IMR-90 (cell line): ENCODE measurements around the gene GCLC. TPM values are rescaled to one million over a fixed set of nuclear protein-coding genes. Genes with fewer than 3 reads are reported as not detected.

Experiments used
- ATAC-seq: fragments of 200-7000 bp; cut with Tn5 transposase; 2 replicates; pipeline ENCODE4 v1.9.1; 2020; ENCODE audit warnings: low read depth, mild to moderate bottlenecking, moderate library complexity
- BruUV-seq: library from RNA; stranded (reverse); fragments of 400-500 nt; replicated peaks from 2 replicates; lab custom pipeline; 2021; lab: Mats Ljungman, UMichigan
- CTCF ChIA-PET: fragments of 300-600 bp; formaldehyde crosslinking; extraction: SDS; loops from one replicate; lab custom pipeline; 2021; ENCODE audit warnings: antibody characterized with exemption; lab: Yijun Ruan, JAX
- POLR2A ChIA-PET: fragments of 300-600 bp; sonication (Branson Sonifier 250); formaldehyde crosslinking; loops from one replicate; lab custom pipeline; 2022; ENCODE audit warnings: antibody characterized with exemption; ENCODE audit not compliant: unreplicated experiment; lab: Charles Lee
- DNase-seq: peaks from one replicate; pipeline ENCODE4 v3.0.0; 2013
- H2AFZ ChIP-seq: replicated peaks from 2 replicates; pipeline ENCODE3; 2013; ENCODE audit warnings: low read length, mild to moderate bottlenecking; ENCODE audit not compliant: poor library complexity
- H2AK5ac ChIP-seq: 2 replicates; pipeline ENCODE4 v1.6.1; 2013; ENCODE audit warnings: low read depth, low read length, inconsistent platforms
- H2AK9ac ChIP-seq: replicated peaks from 2 replicates; pipeline ENCODE3; 2013; ENCODE audit warnings: mild to moderate bottlenecking, low read depth, low read length, moderate library complexity; ENCODE audit not compliant: poor library complexity
- H2BK120ac ChIP-seq: 2 replicates; pipeline ENCODE4 v1.6.1; 2013; ENCODE audit warnings: low read depth, low read length, inconsistent platforms
- H2BK15ac ChIP-seq: 3 replicates; pipeline ENCODE4 v1.6.1; 2013; ENCODE audit warnings: low read depth, low read length, inconsistent platforms
- H2BK20ac ChIP-seq: 2 replicates; pipeline ENCODE4 v1.6.1; 2013; ENCODE audit warnings: low read depth, mild to moderate bottlenecking, inconsistent platforms, low read length, moderate library complexity
- H2BK5ac ChIP-seq: 2 replicates; pipeline ENCODE4 v1.6.1; 2013; ENCODE audit warnings: mild to moderate bottlenecking, low read depth, low read length, inconsistent platforms; ENCODE audit not compliant: poor library complexity, severe bottlenecking
- H3K14ac ChIP-seq: replicated peaks from 2 replicates; pipeline ENCODE4 v1.6.1; 2013; ENCODE audit warnings: low read depth, low read length, inconsistent platforms
- H3K18ac ChIP-seq: 2 replicates; pipeline ENCODE4 v1.6.1; 2013; ENCODE audit warnings: low read depth, low read length, control low read depth
- H3K23ac ChIP-seq: 2 replicates; pipeline ENCODE4 v1.6.1; 2013; ENCODE audit warnings: low read depth, low read length, inconsistent platforms
- H3K27ac ChIP-seq: 2 replicates; pipeline ENCODE4 v1.5.1; 2013; ENCODE audit warnings: mild to moderate bottlenecking, control low read depth, low read length; ENCODE audit not compliant: insufficient read depth
- H3K27me3 ChIP-seq: 2 replicates; pipeline ENCODE4 v1.6.1; 2013; ENCODE audit warnings: low read length; ENCODE audit not compliant: control insufficient read depth, insufficient read depth
- H3K36me3 ChIP-seq: 2 replicates; pipeline ENCODE4 v1.6.1; 2013; ENCODE audit warnings: low read length, mixed read lengths; ENCODE audit not compliant: control insufficient read depth, insufficient read depth
- H3K4ac ChIP-seq: 2 replicates; pipeline ENCODE4 v1.6.1; 2013; ENCODE audit warnings: low read depth, low read length, inconsistent platforms
- H3K4me1 ChIP-seq: 2 replicates; pipeline ENCODE4 v1.6.1; 2013; ENCODE audit warnings: low read length, mixed read lengths; ENCODE audit not compliant: control insufficient read depth, insufficient read depth
- H3K4me2 ChIP-seq: 2 replicates; pipeline ENCODE4 v1.6.1; 2013; ENCODE audit warnings: low read depth, mild to moderate bottlenecking, control low read depth, low read length, moderate library complexity
- H3K4me3 ChIP-seq: 2 replicates; pipeline ENCODE4 v1.5.1; 2013; ENCODE audit warnings: low read depth, mild to moderate bottlenecking, control low read depth, low read length, moderate library complexity; ENCODE audit not compliant: insufficient read depth
- H3K56ac ChIP-seq: 2 replicates; pipeline ENCODE4 v1.6.1; 2013; ENCODE audit warnings: low read length, inconsistent platforms; ENCODE audit not compliant: insufficient read depth; ENCODE audit errors: extremely low read depth
- H3K79me1 ChIP-seq, 2 experiments: 2 replicates each; pipeline ENCODE4 v1.6.1; 2013; ENCODE audit warnings: low read length in 2 of 2, inconsistent platforms in 1 of 2, low read depth in 1 of 2
- H3K9ac ChIP-seq: 2 replicates; pipeline ENCODE4 v1.6.1; 2013; ENCODE audit warnings: low read depth, low read length, control low read depth
- H3K9me1 ChIP-seq: 2 replicates; pipeline ENCODE4 v1.6.1; 2013; ENCODE audit warnings: low read length, inconsistent platforms; ENCODE audit not compliant: insufficient read depth
- H3K9me3 ChIP-seq: 2 replicates; pipeline ENCODE4 v1.6.1; 2013; ENCODE audit warnings: low read length; ENCODE audit not compliant: control insufficient read depth, insufficient read depth
- H4K20me1 ChIP-seq: 2 replicates; pipeline ENCODE4 v1.6.1; 2013; ENCODE audit warnings: low read length, inconsistent platforms; ENCODE audit not compliant: insufficient read depth
- H4K5ac ChIP-seq: 2 replicates; pipeline ENCODE4 v1.6.1; 2013; ENCODE audit warnings: mild to moderate bottlenecking, low read depth, low read length, control low read depth
- H4K8ac ChIP-seq, 2 experiments: 2 replicates each; pipeline ENCODE4 v1.6.1; 2013; ENCODE audit warnings: low read depth in 2 of 2, low read length in 2 of 2, control low read depth in 1 of 2, inconsistent platforms in 1 of 2
- H4K91ac ChIP-seq: 2 replicates; pipeline ENCODE4 v1.6.1; 2013; ENCODE audit warnings: low read depth, low read length, inconsistent platforms; ENCODE audit not compliant: insufficient read depth
- CHD1 ChIP-seq: IDR thresholded peaks from 2 replicates; pipeline ENCODE4 v1.6.1; 2012; ENCODE audit warnings: low read depth, low read length, improper control_type of control experiment
- FOS ChIP-seq: fragments of 150-350 bp; IDR thresholded peaks from 2 replicates; pipeline ENCODE4 v1.6.1; 2016; ENCODE audit warnings: low read depth, low read length
- MXI1 ChIP-seq: IDR thresholded peaks from 2 replicates; pipeline ENCODE4 v1.6.1; 2012; ENCODE audit warnings: low read depth, mild to moderate bottlenecking, low read length, moderate library complexity, borderline replicate concordance
- RAD21 ChIP-seq: IDR thresholded peaks from 2 replicates; pipeline ENCODE4 v1.6.1; 2012; ENCODE audit warnings: low read length, improper control_type of control experiment
- WGBS, 2 experiments: methylation state at CpG; one replicate each; pipeline versions ENCODE4 v1.1.5 to v1.1.7; 2013; ENCODE audit warnings: missing lambda C conversion rate in 2 of 2; ENCODE audit not compliant: insufficient read length in 1 of 2; ENCODE audit errors: extremely low coverage in 2 of 2; 5-methylcytosine and 5-hydroxymethylcytosine counted together
- dilution Hi-C: fragments of 300-500 bp; cut with HindIII; formaldehyde crosslinking; loops from one replicate; pipeline ENCODE4 v1.14.3; 2018; ENCODE audit warnings: low sequenced_read_pairs; ENCODE audit not compliant: unreplicated experiment
- in situ Hi-C: fragments of 300-500 bp; cut with MboI; formaldehyde crosslinking; loops from 3 replicates; pipeline ENCODE4 v1.14.3; 2019; ENCODE audit warnings: low sequenced_read_pairs, inconsistent platforms, mixed read lengths
- intact Hi-C: fragments of 100-400 bp; cut with micrococcal nuclease; formaldehyde crosslinking; loops from 2 replicates; pipeline ENCODE4 v1.10.0; 2022
- polyA plus RNA-seq, 3 experiments: library from polyadenylated mRNA; depleted of rRNA; stranded (reverse); fragments of >200 nt; gene quantifications; 2 replicates each; pipeline ENCODE4 v1.2.3, GENCODE V29; 2012; ENCODE audit warnings: low replicate concordance in 1 of 3
- total RNA-seq: library from RNA; depleted of rRNA; stranded (reverse); fragments of >200 nt; gene quantifications from 2 replicates; pipeline ENCODE4 v1.2.3, GENCODE V29; 2012

GCLC gene
- total and polyA plus RNA-seq, 2 of the 4 experiments (the other 2 are of a cell fraction): 14.2 to 24.2 TPM

- dilution Hi-C loops: no loop called here
- ATAC-seq (no peak), DNase-seq (no peak)
These were observed 58.2 kb downstream of the GCLC start for GRCh38 chr6:53486679-53487078.

More at GRCh38 chr6:53486679-53487078, 58.2 kb downstream of the GCLC start:
- H3K27ac ChIP-seq: no peak overlapping the region
- no peak overlapping the region for H4K5ac ChIP-seq
- peaks cover 17% of the 10 kb centered on the region for H3K27me3 ChIP-seq
- WGBS, 2 experiments: 71% methylated on average over 1 of the region's 3 CpGs; no CpG with 5 or more reads in 1 of the 2 experiments
- no peak overlapping the region for H3K18ac ChIP-seq
- H2BK20ac ChIP-seq: no peak overlapping the region
- ChIA-PET CTCF (interaction anchor here (0.9 kb wide), 1 partner anchor 242 kb away, joined by 3 read pairs; no protein-coding TSS in a partner anchor), POLR2A (no interaction called here)
- no peaks in the 10 kb centered on the region for H3K79me1 ChIP-seq
- no peak overlapping the region for H2AFZ ChIP-seq
- no peak overlapping the region for H3K4me2 ChIP-seq
- no peaks in the 10 kb centered on the region for H3K36me3 ChIP-seq
- H4K8ac ChIP-seq: no peak overlapping the region
- intact Hi-C loops: loop anchor here (10.0 kb wide), 1 partner anchor 1082 kb away; no protein-coding TSS in a partner anchor
- H3K23ac ChIP-seq: no peak overlapping the region
- H2BK5ac ChIP-seq: no peak overlapping the region
- no peak overlapping the region for H2AK9ac ChIP-seq
- H3K4me3 ChIP-seq: no peak overlapping the region
- no peaks in the 10 kb centered on the region for H4K20me1 ChIP-seq
- H4K91ac ChIP-seq: no peak overlapping the region
- in situ Hi-C loops: no loop called here
- no TSS peak for BruUV-seq
- H3K4ac ChIP-seq: no peak overlapping the region
- H2BK15ac ChIP-seq: no peak overlapping the region
- no peak overlapping the region for H3K14ac ChIP-seq
- no peaks in the 10 kb centered on the region for H3K9me1 ChIP-seq
- H3K56ac ChIP-seq: no peak overlapping the region
- no peak overlapping the region for H2BK120ac ChIP-seq
- no peaks in the 10 kb centered on the region for H3K9me3 ChIP-seq
- TF ChIP-seq RAD21: no peak
- no peak for TF ChIP-seq MXI1
- TF ChIP-seq CHD1: no peak
- no peak for TF ChIP-seq FOS
- H3K4me1 ChIP-seq: no peaks in the 10 kb centered on the region
- H3K9ac ChIP-seq: no peak overlapping the region
- H2AK5ac ChIP-seq: no peak overlapping the region
